ENCODE results near the gene FAM13A.

FAM13A gene

DNA sequence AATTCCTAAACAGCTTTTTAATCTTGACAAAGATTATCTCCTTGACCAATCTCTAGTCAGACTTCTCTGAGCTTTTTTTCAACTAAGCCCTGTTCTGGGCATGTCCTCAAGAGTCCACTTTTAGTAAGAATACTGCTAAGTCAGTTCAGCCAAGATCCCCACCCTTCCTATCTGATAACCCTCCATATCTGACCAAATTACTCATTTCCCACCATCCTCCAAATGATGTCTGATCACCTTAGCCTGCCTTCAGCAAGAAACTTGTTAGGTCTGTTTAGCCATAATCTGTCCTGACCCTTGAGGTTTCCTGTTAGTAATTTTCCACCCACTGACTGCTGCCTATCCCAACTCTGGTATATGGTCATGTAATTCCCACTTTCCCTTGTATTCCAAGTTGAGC lies 65.2 kb downstream of the FAM13A start:
- no peak for TF ChIP-seq CTCF (IDR thresholded peaks at IDR 0.05)
- Histone ChIP-seq H3K9me3 (ENCODE audit: control insufficient read depth, low read length) (no peaks in the 10 kb centered on the region), H3K27ac (peak overlapping the region; percentile 30), H3K79me2 (no peaks in the 10 kb centered on the region), H3K27me3 (ENCODE audit: control insufficient read depth, insufficient read depth, low read length) (no peaks in the 10 kb centered on the region), H2AFZ (no peak overlapping the region), H3K4me1 (peaks cover 13% of the 10 kb centered on the region), H3K9ac (no peak overlapping the region), H3K4me3 (ENCODE audit: low read depth, low read length) (no peak overlapping the region), H3K4me2 (ENCODE audit: low read length) (peak overlapping the region; percentile 22), H3K36me3 (ENCODE audit: control insufficient read depth, insufficient read depth, low read length) (no peaks in the 10 kb centered on the region)

DNA sequence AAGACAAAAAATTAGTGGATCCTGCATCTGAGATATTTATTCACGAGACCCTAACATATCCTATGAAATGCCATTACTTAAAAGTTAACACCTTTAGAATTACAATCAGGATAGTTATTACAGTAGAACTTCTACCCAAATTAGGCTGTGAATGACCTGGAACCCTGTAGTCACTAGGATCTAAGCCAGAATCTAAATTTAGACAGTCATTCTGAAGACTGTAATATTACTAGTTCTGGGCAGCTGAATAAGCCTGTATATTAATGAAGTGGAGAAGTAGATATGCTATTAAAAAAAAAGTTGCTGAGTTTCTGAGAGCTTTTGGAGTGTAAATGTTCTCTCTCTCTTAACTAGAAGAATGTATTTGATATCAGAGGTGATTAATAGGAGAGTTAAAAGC lies 67.0 kb downstream of the FAM13A start:
- Histone ChIP-seq H3K4me3 (ENCODE audit: low read depth, low read length) (no peak overlapping the region), H3K9ac (no peak overlapping the region), H3K36me3 (ENCODE audit: control insufficient read depth, insufficient read depth, low read length) (no peaks in the 10 kb centered on the region), H3K9me3 (ENCODE audit: control insufficient read depth, low read length) (no peaks in the 10 kb centered on the region), H3K27ac (peak overlapping the region; percentile 58), H3K4me1 (peaks cover 6% of the 10 kb centered on the region), H3K79me2 (no peaks in the 10 kb centered on the region), H2AFZ (no peak overlapping the region), H3K27me3 (ENCODE audit: control insufficient read depth, insufficient read depth, low read length) (no peaks in the 10 kb centered on the region), H3K4me2 (ENCODE audit: low read length) (no peak overlapping the region)
- no peak for TF ChIP-seq CTCF (IDR thresholded peaks at IDR 0.05)

DNA sequence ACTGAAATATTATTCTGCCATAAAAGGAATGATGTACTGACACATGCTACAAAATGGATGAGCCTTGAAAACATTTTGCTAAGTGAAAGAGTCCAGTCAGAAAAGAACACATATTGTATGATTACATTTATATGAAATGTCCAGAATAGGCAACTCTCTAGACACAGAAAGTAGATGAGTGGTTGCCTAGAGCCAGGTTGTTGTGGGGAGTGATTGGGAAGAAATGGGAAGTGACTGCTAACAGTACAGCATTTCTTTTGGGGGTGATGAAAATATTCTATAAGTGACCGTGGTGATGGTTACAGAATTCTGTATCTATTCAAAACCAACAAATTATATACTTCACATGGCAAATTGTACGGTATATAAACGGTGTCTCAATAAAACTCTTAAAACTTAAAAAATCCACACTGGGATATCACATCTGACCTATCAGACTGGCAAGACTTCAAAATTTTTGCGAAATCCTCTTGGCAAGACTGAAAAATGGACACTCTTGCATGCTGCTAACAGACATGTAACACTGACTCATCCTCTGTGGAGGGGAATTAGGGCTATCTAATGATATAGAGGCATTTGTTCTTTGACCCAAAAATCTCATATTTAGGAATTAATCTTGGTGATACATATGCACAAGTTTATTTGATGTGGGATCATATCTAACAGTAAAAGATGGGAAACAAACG lies 71.8 kb downstream of the FAM13A start:
- no peak overlapping the region for H3K4me2 ChIP-seq (ENCODE audit: low read length)

GRCh38 chr4:88982757-88983156 lies 74.2 kb downstream of the FAM13A start:
- Histone ChIP-seq H3K4me2 (ENCODE audit: low read length) (no peak overlapping the region), H3K4me3 (ENCODE audit: low read depth, low read length) (no peak overlapping the region), H3K36me3 (ENCODE audit: control insufficient read depth, insufficient read depth, low read length) (no peaks in the 10 kb centered on the region), H3K27ac (no peak overlapping the region), H3K9ac (no peak overlapping the region), H2AFZ (no peak overlapping the region), H3K79me2 (no peaks in the 10 kb centered on the region), H3K27me3 (ENCODE audit: control insufficient read depth, insufficient read depth, low read length) (no peaks in the 10 kb centered on the region), H3K4me1 (no peaks in the 10 kb centered on the region), H3K9me3 (ENCODE audit: control insufficient read depth, low read length) (no peaks in the 10 kb centered on the region)
- no peak for TF ChIP-seq CTCF (IDR thresholded peaks at IDR 0.05)

More for the DNA sequence above, 71.8 kb downstream of the FAM13A start:
- Histone ChIP-seq H3K9me3 (ENCODE audit: control insufficient read depth, low read length) (no peaks in the 10 kb centered on the region), H3K27me3 (ENCODE audit: control insufficient read depth, insufficient read depth, low read length) (no peaks in the 10 kb centered on the region), H3K4me1 (no peaks in the 10 kb centered on the region), H2AFZ (no peak overlapping the region), H3K79me2 (no peaks in the 10 kb centered on the region), H3K9ac (no peak overlapping the region), H3K4me3 (ENCODE audit: low read depth, low read length) (no peak overlapping the region), H3K36me3 (ENCODE audit: control insufficient read depth, insufficient read depth, low read length) (no peaks in the 10 kb centered on the region), H3K27ac (no peak overlapping the region)
- no peak for TF ChIP-seq CTCF (IDR thresholded peaks at IDR 0.05)

GRCh38 chr4:88981993-88982392 lies 75.0 kb downstream of the FAM13A start:
- Histone ChIP-seq H2AFZ (no peak overlapping the region), H3K27ac (no peak overlapping the region), H3K27me3 (ENCODE audit: control insufficient read depth, insufficient read depth, low read length) (no peaks in the 10 kb centered on the region), H3K9ac (no peak overlapping the region), H3K9me3 (ENCODE audit: control insufficient read depth, low read length) (no peaks in the 10 kb centered on the region), H3K4me1 (no peaks in the 10 kb centered on the region), H3K79me2 (no peaks in the 10 kb centered on the region), H3K4me2 (ENCODE audit: low read length) (no peak overlapping the region), H3K36me3 (ENCODE audit: control insufficient read depth, insufficient read depth, low read length) (no peaks in the 10 kb centered on the region), H3K4me3 (ENCODE audit: low read depth, low read length) (no peak overlapping the region)
- no peak for TF ChIP-seq CTCF (IDR thresholded peaks at IDR 0.05)
